Neutrophil (primary cell): ENCODE measurements around the gene WFDC5.
"Not testable (repeated sequence)": the region's sequence is repeated elsewhere in the genome, so short reads cannot be mapped to it uniquely, and the experiment has no call there.

ENCODE experiments used
- H3K27ac ChIP-seq: fragments of 200-600 bp; sonication (generic); 2 replicates; pipeline ENCODE4 v1.5.1; 2016; ENCODE audit warnings: mild to moderate bottlenecking, moderate library complexity
- H3K27me3 ChIP-seq: fragments of 200-600 bp; sonication (generic); 2 replicates; pipeline ENCODE4 v1.6.0; 2016; ENCODE audit warnings: mild to moderate bottlenecking
- H3K36me3 ChIP-seq: fragments of 200-600 bp; sonication (generic); 2 replicates; pipeline ENCODE4 v1.5.1; 2017
- H3K4me1 ChIP-seq, 2 experiments: fragments of 200-600 bp in 1 of 2; sonication (generic) in 1 of 2; 1 replicate in 1 of 2; 2 replicates in 1 of 2; pipeline versions ENCODE4 v1.5.1 to v1.6.1; 2013 to 2016; ENCODE audit warnings: low read depth in 1 of 2, low read length in 1 of 2, mild to moderate bottlenecking in 1 of 2, moderate library complexity in 1 of 2; ENCODE audit not compliant: control insufficient read depth in 1 of 2, insufficient read depth in 1 of 2
- H3K4me3 ChIP-seq, 2 experiments: fragments of 200-600 bp in 1 of 2; sonication (generic) in 1 of 2; 1 replicate in 1 of 2; 2 replicates in 1 of 2; pipeline ENCODE4 v1.5.1; 2013 to 2016; ENCODE audit warnings: low read depth in 1 of 2, low read length in 1 of 2, mild to moderate bottlenecking in 1 of 2, moderate library complexity in 1 of 2
- H3K9me3 ChIP-seq: fragments of 200-600 bp; sonication (generic); 2 replicates; pipeline ENCODE4 v1.5.1; 2016
- TF ChIP-seq, protein P1 (sequence below): fragments of 200-600 bp; sonication (generic); IDR thresholded peaks from 2 replicates; pipeline ENCODE4 v1.5.1; 2016; ENCODE audit warnings: antibody characterized with exemption

WFDC5 gene

GRCh38 chr20:45114465-45115385, at the start of gene WFDC5:
Gene WFDC5 (minus strand): TSS chr20:45115174. CDS start chr20:45115083, 91 bp downstream.
- TF ChIP-seq, protein P1, sequence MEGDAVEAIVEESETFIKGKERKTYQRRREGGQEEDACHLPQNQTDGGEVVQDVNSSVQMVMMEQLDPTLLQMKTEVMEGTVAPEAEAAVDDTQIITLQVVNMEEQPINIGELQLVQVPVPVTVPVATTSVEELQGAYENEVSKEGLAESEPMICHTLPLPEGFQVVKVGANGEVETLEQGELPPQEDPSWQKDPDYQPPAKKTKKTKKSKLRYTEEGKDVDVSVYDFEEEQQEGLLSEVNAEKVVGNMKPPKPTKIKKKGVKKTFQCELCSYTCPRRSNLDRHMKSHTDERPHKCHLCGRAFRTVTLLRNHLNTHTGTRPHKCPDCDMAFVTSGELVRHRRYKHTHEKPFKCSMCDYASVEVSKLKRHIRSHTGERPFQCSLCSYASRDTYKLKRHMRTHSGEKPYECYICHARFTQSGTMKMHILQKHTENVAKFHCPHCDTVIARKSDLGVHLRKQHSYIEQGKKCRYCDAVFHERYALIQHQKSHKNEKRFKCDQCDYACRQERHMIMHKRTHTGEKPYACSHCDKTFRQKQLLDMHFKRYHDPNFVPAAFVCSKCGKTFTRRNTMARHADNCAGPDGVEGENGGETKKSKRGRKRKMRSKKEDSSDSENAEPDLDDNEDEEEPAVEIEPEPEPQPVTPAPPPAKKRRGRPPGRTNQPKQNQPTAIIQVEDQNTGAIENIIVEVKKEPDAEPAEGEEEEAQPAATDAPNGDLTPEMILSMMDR, result no peak
- no peak within 1 kb of the TSS for H3K4me3 ChIP-seq
- no peaks in the 10 kb centered on the region for H3K9me3 ChIP-seq
- no peaks in the 10 kb centered on the region for H3K36me3 ChIP-seq
- H3K27me3 ChIP-seq, result peaks cover 63% of the 10 kb centered on the region
- no peaks in the 10 kb centered on the region for H3K4me1 ChIP-seq
- no peak within 1 kb of the TSS for H3K27ac ChIP-seq

GRCh38 chr20:45163083-45163803, 48.3 kb upstream of the WFDC5 start:
- Histone ChIP-seq H3K4me3 (no peak overlapping the region), H3K27ac (no peak overlapping the region), H3K36me3 (no peaks in the 10 kb centered on the region), H3K27me3 (peaks cover 18% of the 10 kb centered on the region), H3K4me1 (no peaks in the 10 kb centered on the region), H3K9me3 (no peaks in the 10 kb centered on the region)
- TF ChIP-seq, protein P1, result no peak

DNA sequence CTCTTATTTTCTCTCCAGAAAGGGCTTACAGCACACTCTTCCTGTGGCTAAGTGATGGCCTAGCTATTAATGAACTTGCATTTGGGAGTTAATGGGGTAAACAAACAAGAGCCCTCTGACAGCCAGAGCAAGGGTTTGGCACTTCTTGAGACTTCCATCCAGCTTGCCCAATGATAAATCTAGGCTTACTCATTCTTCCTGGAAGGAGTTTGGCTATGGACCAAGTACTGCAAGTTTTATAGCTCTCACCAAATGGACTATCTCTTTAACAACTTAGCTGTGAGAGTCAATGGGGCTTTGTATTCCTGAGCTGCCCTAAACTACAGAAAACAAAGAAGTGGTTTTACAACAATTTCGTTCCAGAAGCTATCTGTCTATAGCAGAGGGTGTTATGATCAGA, 43.0 kb upstream of the WFDC5 start:
- no peaks in the 10 kb centered on the region for H3K9me3 ChIP-seq
- H3K4me1 ChIP-seq, result peaks cover 29 to 47% of the 10 kb centered on the region in 2 experiments
- TF ChIP-seq, protein P1, result no peak
- H3K27me3 ChIP-seq, result no peaks in the 10 kb centered on the region
- H3K4me3 ChIP-seq, result no peak overlapping the region
- H3K36me3 ChIP-seq, result no peaks in the 10 kb centered on the region
- peak overlapping the region; percentile 92 for H3K27ac ChIP-seq

DNA sequence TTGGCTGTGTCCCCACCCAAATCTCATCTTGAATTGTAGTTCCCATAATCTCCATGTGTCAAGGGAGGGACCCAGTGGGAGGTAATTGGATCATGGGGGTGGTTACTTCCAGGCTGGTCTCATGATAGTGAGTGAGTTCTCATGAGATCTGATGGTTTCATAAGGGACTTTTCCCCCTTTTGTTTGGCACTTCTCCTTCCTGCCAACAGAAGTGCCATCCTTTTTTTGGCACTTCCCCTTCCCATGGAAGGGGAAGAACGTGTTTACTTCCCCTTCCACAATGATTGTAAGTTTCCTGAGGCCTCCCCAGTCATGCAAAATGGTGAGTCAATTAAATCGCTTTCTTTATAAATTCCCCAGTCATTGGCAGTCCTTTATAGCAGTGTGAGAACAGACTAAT, 41.7 kb upstream of the WFDC5 start:
- Histone ChIP-seq H3K9me3 (no peaks in the 10 kb centered on the region), H3K27ac (peak overlapping the region; percentile 92), H3K36me3 (no peaks in the 10 kb centered on the region), H3K4me3 (no peak overlapping the region), H3K27me3 (no peaks in the 10 kb centered on the region), H3K4me1 (peaks cover 29 to 47% of the 10 kb centered on the region in 2 experiments)
- TF ChIP-seq, protein P1, result no peak

- H3K27me3 ChIP-seq, H3K4me3 ChIP-seq, H3K36me3 ChIP-seq, H3K9me3 ChIP-seq: not testable (repeated sequence)
- peaks cover 29 to 47% of the 10 kb centered on the region in 2 experiments for H3K4me1 ChIP-seq
- H3K27ac ChIP-seq, result peak overlapping the region; percentile 92
Measured at GRCh38 chr20:45154794-45155193, 39.8 kb upstream of the WFDC5 start.

GRCh38 chr20:45154183-45154582, 39.2 kb upstream of the WFDC5 start:
- Histone ChIP-seq H3K4me3 (no peak overlapping the region), H3K9me3 (no peaks in the 10 kb centered on the region)
- TF ChIP-seq, protein P1, result no peak

More at GRCh38 chr20:45154183-45154582, 39.2 kb upstream of the WFDC5 start:
- Histone ChIP-seq H3K36me3 (no peaks in the 10 kb centered on the region), H3K27ac (peak overlapping the region; percentile 92), H3K4me1 (peaks cover 29 to 47% of the 10 kb centered on the region in 2 experiments), H3K27me3 (peaks cover 16% of the 10 kb centered on the region)
